Suprapubic skin (tissue), 4 donors: Measurements from ENCODE around the gene ZNF638. TPM values are rescaled to one million over a fixed set of nuclear protein-coding genes. Genes with fewer than 3 reads are reported as not detected.
"Not testable (repeated sequence)": the region's sequence is repeated elsewhere in the genome, so short reads cannot be mapped to it uniquely, and the experiment has no call there.

Experiments
- DNase-seq, 2 donors: peaks; one replicate each; pipeline ENCODE4 v3.0.0-alpha.2; 2019; ENCODE audit warnings: low spot score in 2 of 2
- H3K27ac ChIP-seq: fragments of 200-600 bp; sonication (generic); one replicate; pipeline ENCODE4 v1.5.1; 2019
- H3K27me3 ChIP-seq: fragments of 200-600 bp; sonication (generic); one replicate; pipeline ENCODE4 v1.5.1; 2019
- H3K36me3 ChIP-seq: fragments of 200-600 bp; sonication (generic); one replicate; pipeline ENCODE4 v1.5.1; 2019
- H3K4me1 ChIP-seq: fragments of 200-600 bp; sonication (generic); one replicate; pipeline ENCODE4 v1.5.1; 2019
- H3K4me3 ChIP-seq: fragments of 200-600 bp; sonication (generic); one replicate; pipeline ENCODE4 v1.5.1; 2019; ENCODE audit warnings: mild to moderate bottlenecking
- H3K9me3 ChIP-seq: fragments of 200-600 bp; sonication (generic); one replicate; pipeline ENCODE4 v1.5.1; 2019
- EP300 ChIP-seq: sonication (generic); formaldehyde crosslinking; IDR thresholded peaks from one replicate; pipeline ENCODE4 v1.6.1; 2017; ENCODE audit warnings: antibody characterized with exemption
- POLR2A ChIP-seq, 2 donors: fragments of 450-650 bp; IDR thresholded peaks; one replicate each; pipeline ENCODE4 v1.6.1; 2017; ENCODE audit warnings: antibody characterized with exemption in 2 of 2, mild to moderate bottlenecking in 2 of 2, moderate library complexity in 2 of 2
- POLR2AphosphoS5 ChIP-seq, 3 donors: sonication (generic); formaldehyde crosslinking; IDR thresholded peaks; one replicate each; pipeline ENCODE4 v1.6.1; 2017; ENCODE audit warnings: antibody characterized with exemption in 3 of 3
- WGBS: methylation state at CpG from one replicate; pipeline ENCODE4 v1.1.5; 2018; 5-methylcytosine and 5-hydroxymethylcytosine counted together
- total RNA-seq, 4 donors: library from RNA; depleted of rRNA; stranded (reverse); fragments of >200 nt; gene quantifications; one replicate each; pipeline ENCODE4 v1.1.0, GENCODE V29; 2016
- TF ChIP-seq, protein P1 (sequence below), 2 donors: fragments of 200-600 bp in 1 of 2; fragments of 450-650 bp in 1 of 2; sonication (generic) in 1 of 2; IDR thresholded peaks; one replicate each; pipeline ENCODE4 v1.5.1; 2016 to 2019; ENCODE audit warnings: antibody characterized with exemption in 2 of 2, mild to moderate bottlenecking in 1 of 2, moderate library complexity in 1 of 2

The ZNF638 gene
- total RNA-seq, 4 donors from 2014 or later = 91.6 to 258 (median 115) TPM

DNA sequence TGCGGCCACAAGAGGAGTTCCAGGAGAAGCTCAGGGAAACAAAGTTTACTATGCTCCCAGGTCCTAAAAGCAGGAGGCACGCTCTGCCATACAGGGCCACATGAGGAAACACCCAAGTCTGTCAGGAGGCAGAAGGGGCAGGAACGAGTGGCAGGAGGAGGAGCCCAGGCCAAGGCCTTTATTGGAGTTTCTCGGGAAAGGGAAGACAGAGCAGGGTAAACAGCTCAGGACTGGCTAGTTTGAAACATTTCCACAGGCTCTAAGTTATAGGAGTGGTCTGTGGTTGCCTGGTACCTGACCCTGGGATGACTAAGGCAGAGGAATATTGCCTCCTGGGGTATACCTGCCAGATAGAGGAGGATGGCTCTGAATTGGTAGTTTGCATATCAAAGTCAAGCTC lies 3.7 kb upstream of the ZNF638 start:
- Histone ChIP-seq H3K9me3 (no peaks in the 10 kb centered on the region), H3K27me3 (no peaks in the 10 kb centered on the region), H3K4me3 (no peak overlapping the region), H3K36me3 (no peaks in the 10 kb centered on the region), H3K27ac (no peak overlapping the region), H3K4me1 (peaks cover 8% of the 10 kb centered on the region)
- 79% methylated on average over 4 of the region's 4 CpGs for WGBS
- DNase-seq = no peak
- no peak for TF ChIP-seq EP300
- TF ChIP-seq POLR2A (IDR thresholded peaks at IDR 0.05) = no peak
- TF ChIP-seq, protein P1, sequence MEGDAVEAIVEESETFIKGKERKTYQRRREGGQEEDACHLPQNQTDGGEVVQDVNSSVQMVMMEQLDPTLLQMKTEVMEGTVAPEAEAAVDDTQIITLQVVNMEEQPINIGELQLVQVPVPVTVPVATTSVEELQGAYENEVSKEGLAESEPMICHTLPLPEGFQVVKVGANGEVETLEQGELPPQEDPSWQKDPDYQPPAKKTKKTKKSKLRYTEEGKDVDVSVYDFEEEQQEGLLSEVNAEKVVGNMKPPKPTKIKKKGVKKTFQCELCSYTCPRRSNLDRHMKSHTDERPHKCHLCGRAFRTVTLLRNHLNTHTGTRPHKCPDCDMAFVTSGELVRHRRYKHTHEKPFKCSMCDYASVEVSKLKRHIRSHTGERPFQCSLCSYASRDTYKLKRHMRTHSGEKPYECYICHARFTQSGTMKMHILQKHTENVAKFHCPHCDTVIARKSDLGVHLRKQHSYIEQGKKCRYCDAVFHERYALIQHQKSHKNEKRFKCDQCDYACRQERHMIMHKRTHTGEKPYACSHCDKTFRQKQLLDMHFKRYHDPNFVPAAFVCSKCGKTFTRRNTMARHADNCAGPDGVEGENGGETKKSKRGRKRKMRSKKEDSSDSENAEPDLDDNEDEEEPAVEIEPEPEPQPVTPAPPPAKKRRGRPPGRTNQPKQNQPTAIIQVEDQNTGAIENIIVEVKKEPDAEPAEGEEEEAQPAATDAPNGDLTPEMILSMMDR (IDR thresholded peaks at IDR 0.05) = no peak
- no peak for TF ChIP-seq POLR2AphosphoS5 (IDR thresholded peaks at IDR 0.05)

DNA sequence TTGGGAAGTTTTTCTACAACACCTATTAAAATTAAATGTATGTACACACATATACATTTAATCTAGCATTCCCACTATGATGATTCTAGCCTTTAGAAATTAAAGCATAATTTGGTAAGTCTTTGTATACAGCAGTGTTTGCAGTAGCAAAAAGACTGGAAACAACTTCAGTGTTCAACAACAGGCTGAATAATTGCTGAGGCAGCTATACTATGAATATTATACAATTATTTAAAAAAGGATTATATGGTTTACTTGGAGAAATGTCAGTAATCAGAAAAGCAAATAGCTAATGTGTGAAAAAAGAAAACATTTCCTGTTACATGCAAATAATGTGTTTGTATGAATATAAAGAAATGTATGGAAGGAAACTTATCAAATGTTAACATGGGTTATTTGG lies 1.4 kb upstream of the ZNF638 start:
- Histone ChIP-seq H3K4me1 (peaks cover 28% of the 10 kb centered on the region), H3K27me3 (no peaks in the 10 kb centered on the region), H3K9me3 (no peaks in the 10 kb centered on the region), H3K27ac (no peak overlapping the region), H3K36me3 (no peaks in the 10 kb centered on the region), H3K4me3 (no peak overlapping the region)
- no peak for DNase-seq
- TF ChIP-seq POLR2A (IDR thresholded peaks at IDR 0.05) = no peak
- TF ChIP-seq EP300 = no peak
- TF ChIP-seq, protein P1 (IDR thresholded peaks at IDR 0.05) = no peak
- TF ChIP-seq POLR2AphosphoS5 (IDR thresholded peaks at IDR 0.05) = no peak

DNA sequence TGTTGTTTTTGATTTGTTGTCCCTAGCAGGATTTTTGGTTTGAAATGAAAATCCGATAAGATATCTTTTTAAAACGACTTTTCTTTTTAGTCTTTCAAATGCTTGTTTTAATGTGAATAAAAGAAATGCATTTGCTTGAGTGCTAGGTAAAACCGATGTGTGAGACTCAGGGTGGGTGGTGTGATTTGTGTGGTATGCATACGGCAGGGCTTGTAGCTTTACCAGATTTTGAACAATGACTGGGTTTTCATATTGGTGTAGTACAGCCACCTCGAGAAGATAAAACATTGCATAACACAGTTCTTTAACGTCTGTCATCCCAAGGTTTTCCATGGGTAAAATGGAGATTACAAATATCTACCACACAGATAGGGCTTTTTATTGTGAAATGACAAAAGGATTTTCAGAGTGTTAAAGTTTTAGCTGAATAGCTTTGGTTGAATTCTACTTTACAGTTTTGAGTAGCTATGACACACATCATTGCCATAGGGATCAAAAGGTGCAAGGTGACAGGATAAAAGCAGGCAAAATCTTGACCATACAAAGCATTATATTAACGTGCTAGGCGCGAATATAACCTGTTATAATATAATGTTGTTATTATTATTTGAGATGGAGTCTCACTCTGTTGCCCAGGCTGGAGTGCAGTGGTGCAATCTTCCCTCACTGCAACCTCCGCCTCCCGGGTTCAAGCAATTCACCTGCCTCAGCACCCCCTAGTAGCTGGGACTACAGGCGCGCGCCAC lies 824 bp upstream of the ZNF638 start:
- H3K9me3 ChIP-seq = no peaks in the 10 kb centered on the region
- TF ChIP-seq, protein P1 (IDR thresholded peaks at IDR 0.05) = no peak
- DNase-seq = no peak
- H3K4me1 ChIP-seq = peaks cover 34% of the 10 kb centered on the region
- H3K36me3 ChIP-seq = no peaks in the 10 kb centered on the region
- peak overlapping the region; percentile 94 for H3K4me3 ChIP-seq
- H3K27ac ChIP-seq = no peak overlapping the region
- no peaks in the 10 kb centered on the region for H3K27me3 ChIP-seq
- 55% methylated on average over 14 of the region's 14 CpGs for WGBS

DNA sequence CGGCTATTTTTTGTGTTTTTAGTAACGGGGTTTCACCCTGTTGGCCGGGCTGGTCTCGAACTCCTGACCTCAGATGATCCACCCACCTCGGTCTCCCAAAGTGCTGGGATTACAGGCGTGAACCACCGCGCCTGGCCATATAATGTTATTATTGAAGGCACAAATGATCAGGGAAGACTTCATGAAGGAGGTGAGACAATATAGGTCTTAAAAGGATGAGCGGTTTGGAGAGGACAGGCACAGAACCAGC lies 326 bp upstream of the ZNF638 start:
- not testable (repeated sequence) for H3K36me3 ChIP-seq, DNase-seq, H3K27ac ChIP-seq, H3K27me3 ChIP-seq, H3K9me3 ChIP-seq
- Histone ChIP-seq H3K4me3 (peak overlapping the region; percentile 94), H3K4me1 (peaks cover 39% of the 10 kb centered on the region)
- 7% methylated on average over 9 of the region's 9 CpGs for WGBS

DNA sequence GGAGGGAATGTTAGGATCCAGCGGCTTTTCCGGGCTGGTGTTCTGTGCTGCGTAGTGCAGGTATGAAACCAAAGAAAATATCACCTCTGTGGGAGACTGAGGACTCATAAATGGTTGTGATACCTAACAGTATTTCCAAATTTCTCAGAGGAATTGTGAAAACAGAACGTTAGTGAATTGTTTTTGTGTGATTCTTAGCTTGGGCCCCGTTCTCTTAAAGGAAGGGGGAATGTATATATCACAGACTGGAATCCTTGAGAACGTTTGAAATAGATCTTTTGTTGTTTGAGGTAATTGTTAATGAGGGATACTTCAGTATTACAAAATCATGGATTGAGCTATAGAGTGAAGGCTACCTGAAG lies 834 bp downstream of the ZNF638 start:
- H3K27me3 ChIP-seq = no peaks in the 10 kb centered on the region
- H3K4me1 ChIP-seq = peaks cover 49% of the 10 kb centered on the region
- H3K27ac ChIP-seq = peak overlapping the region; percentile 98
- peak overlapping the region; percentile 94 for H3K4me3 ChIP-seq
- 2% methylated on average over 6 of the region's 6 CpGs for WGBS
- TF ChIP-seq EP300 (no peak), POLR2AphosphoS5 (IDR thresholded peaks at IDR 0.05) (no peak), POLR2A (IDR thresholded peaks at IDR 0.05) (no peak)
- TF ChIP-seq, protein P1 (IDR thresholded peaks at IDR 0.05) = no peak
- DNase-seq = no peak
- H3K9me3 ChIP-seq = no peaks in the 10 kb centered on the region
- H3K36me3 ChIP-seq = no peaks in the 10 kb centered on the region

DNA sequence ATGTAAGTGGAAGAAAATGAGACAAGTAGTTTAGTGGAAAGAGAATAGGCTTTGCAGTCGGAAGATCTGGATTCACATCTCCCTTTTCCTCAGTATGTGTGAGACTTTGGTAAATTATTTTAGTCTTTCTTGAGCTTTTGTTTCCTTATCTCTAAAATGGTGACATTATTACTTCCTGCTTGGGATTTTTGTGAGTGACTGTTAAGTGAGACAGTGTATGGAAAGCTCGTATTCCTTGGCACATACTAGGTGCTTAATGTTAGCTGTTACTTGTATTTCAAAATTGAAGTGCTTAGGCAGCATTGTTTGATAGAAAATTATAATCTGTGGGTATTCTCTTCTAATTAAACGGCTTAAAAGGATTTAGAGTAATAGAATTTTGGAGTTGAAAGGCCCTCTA lies 2.0 kb downstream of the ZNF638 start:
- peak overlapping the region; percentile 94 for H3K4me3 ChIP-seq
- no peaks in the 10 kb centered on the region for H3K9me3 ChIP-seq
- H3K27ac ChIP-seq = no peak overlapping the region
- WGBS = 64% methylated on average over 3 of the region's 3 CpGs
- H3K36me3 ChIP-seq = no peaks in the 10 kb centered on the region
- TF ChIP-seq POLR2AphosphoS5 (IDR thresholded peaks at IDR 0.05) = no peak
- TF ChIP-seq, protein P1 (IDR thresholded peaks at IDR 0.05) = no peak
- TF ChIP-seq POLR2A (IDR thresholded peaks at IDR 0.05) = no peak
- no peak for TF ChIP-seq EP300
- no peak for DNase-seq
- peaks cover 61% of the 10 kb centered on the region for H3K4me1 ChIP-seq
- no peaks in the 10 kb centered on the region for H3K27me3 ChIP-seq
